ENCODE data around the gene ZNF148.

Gene ZNF148

DNA sequence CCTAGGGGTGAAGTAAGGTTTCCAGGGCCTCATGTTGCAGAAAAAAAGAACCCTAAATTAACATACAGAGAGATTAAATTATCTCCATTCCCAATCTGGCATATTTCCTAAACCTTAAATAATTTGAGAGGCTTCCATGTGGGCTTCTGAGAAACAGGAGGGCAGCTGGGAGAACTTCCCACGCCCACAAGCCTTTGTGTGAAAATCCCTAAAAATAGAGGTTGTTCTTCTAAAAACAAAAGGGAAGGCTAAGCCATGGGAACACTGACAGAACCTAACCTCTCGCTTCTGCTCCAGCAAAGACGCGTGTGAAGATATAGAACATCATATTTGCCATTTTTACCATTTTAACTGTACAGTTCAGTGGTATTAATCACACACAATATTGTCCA, 161.8 kb downstream of the ZNF148 start:
- DNase-seq: no peak

DNA sequence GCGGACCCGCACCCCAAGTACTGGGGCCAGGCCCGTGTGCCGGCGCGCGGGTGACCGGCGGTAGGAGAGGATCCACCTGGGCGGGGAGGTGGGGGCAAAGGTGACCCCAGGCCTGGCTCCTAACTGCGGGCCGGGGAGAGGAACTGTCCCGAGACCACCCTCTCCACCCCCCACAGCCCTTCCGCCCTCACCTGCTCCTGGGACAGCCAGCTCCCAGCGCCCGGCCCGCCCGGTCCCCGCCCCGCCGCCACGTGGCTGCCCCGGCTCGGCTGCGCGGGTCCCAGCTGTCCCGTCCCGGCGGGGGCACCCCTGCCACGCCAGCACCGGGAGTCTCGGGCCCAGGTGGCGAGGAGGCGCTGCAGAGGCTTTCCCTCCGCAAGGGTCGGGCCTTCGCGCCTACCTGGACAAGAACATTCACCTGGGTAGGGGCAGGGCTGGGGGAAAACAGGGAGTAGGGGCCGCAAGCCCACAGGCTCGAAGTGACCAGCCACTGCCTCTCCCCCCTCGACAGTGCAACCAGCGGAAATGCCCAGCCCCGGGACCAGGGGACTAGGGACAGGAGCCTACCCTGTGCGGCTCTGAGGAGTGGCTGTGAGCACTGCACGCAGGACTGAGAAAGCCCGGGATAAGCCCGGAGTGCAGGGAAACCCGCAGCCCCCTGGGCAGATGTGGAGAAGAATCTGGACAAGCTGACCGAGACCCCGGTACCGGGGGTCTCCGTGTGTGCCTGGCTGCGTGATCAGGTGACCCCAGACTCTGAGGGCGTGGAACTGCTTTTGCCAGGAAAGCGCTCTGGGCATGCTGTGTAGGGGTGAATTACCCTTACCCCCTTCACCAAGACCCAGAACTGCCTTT, 162.4 kb downstream of the ZNF148 start, which contains the start of gene SLC12A8:
SLC12A8 (minus strand) TSS at position 240 of the 855 bp plus-strand sequence. CDS start 1,399 bp downstream, outside the sequence.
- no peak for DNase-seq

DNA sequence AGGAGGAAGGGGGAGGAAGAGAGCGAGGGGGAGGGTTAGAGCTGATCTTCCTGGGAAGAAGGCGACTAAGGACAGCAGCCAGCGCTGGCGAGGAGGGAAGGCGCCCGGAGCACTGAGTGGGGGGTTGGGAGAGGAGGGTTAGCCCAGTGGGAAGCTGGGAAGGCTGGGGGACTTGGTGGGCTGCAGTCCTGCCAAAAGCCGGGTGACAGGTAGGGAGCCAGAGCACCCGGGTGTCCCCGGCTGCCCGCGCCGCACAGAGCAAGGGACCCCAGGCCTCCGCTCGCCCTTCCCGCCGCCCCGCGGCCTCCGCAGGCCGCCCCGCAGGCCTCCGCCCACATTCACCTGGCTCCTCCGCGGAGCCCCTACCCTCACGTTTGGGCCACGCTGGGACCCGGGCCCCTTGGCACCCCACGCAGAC, 163.0 kb downstream of the ZNF148 start:
- DNase-seq: no peak

DNA sequence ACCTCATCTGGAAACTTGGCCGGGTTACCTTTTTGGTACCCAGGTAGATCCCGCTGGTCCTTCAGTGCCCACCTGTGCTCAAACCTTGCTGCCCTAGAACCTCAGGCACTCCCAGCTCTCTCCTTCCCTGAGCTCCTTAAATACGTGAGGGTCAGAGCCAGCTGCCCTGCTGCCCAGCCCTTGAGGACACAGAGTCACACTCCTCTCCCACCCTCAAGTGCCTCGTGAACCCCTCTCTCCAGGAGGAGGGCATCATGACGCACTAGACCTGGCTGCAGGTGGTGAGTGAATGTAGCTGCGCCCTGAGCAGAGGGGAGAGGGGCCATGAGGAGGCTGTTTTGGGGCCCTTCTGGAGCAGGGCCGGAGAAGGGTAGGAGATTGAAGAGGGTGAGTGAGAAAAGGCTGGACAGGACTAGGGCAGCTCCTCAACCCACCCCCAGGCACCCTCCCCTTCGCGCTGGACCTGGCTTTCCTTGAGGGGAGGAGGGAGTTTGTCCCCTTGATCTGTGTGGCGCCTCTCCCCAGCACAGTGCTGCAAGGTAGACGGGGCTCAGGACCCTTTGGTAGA, 163.5 kb downstream of the ZNF148 start:
- DNase-seq: no peak

DNA sequence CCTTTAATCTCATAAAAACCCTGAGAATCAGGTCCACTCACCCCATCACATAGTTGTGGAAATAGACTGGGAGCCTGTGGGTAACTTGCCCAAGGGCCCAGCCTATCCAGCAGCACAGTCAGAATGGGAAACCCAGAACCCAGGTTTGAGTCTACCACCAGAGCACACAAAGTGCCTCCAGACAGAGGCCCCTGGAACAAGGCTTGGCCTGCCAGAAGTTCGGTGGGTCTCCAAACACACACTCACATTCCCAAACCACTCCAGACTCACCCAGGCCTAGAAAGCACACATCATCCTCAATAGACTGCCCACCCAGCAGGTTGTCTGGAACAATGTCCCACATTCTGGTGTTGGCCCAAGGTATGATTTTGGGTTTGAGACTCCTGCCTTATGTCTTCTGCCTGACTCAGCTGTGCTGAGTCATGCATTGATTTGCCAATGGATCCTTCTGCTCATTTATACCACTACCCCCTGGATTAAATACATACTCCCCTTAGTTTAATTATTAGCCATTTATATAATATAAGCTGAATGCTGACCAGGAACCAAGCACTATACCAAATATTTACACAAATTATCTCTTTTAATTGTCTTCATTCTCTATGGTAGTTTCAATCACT, 167.1 kb downstream of the ZNF148 start:
- no peak for DNase-seq

DNA sequence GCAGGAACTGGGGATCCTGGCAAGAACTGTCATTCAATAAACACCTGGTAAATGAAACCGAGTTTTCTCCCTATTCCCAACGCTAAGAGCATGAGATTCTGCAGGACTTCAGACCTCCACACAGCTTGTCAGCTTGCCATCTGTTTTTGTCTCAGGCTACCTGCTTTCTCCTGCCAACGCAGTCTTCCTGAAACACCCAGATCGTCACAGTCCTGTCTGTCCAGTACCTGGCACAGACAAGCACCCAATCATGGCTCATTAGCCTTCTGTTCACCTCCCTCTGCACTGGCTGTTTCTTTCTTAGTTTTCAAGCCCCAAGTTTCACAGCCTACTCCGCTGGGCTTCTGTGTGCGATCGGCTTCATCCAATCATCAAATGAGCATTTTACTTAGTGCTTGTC, 167.6 kb downstream of the ZNF148 start:
- no peak for DNase-seq

DNA sequence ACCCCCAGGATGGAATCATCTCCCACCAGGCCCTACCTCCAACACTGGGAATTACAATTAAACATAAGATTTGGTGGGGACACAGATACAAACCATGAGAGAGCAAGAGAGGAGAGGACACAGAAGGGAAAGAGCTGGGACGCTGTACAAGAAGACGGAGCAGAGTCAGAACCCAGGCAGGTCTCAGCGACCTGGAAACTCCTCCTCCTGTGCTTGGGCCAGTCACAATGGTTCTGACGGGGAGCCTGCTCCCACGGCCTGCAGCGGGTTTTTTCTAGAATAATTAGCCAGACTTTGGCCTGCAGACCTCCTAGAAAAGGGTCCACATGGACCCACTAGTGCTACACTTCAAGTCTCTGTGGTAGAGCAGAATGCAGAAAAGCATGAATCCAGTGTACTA, 168.2 kb downstream of the ZNF148 start:
- no peak for DNase-seq

DNA sequence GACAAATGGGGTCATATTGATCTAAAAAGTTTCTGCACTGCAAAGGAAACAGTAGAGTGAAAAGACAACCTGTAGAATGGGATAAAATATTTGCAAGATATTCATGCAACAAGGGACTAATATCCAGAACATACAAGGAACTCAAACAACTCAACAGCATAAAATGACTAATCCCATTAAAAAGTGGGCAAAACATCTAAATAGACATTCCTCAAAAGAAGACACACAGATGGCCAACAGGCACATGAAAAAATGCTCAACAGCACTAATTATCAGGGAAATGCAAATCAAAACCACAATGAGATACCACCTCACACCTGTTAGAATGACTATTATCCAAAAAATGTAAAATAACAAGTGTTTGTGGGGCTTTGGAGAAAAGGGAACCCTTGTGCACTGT, 171.4 kb downstream of the ZNF148 start:
- DNase-seq: no peak

DNA sequence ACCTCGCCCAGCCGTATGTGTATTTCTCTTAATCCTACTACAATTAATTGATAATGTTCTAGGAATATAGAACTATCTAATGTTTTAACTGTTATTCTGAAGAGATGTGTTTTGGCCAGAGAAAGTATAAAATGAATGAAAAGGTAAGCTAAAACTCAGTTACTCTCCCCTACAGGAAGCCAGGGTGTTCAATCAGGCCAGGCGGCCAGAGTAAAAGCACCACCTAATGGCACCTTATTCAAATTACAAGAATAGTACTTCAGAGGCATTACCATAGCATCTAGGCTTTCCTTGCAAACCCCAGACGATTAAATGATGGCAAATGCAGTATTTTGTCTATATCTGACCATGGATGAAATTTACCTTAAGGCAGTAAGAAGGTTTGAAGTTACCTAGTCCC, 172.9 kb downstream of the ZNF148 start:
- DNase-seq: no peak

DNA sequence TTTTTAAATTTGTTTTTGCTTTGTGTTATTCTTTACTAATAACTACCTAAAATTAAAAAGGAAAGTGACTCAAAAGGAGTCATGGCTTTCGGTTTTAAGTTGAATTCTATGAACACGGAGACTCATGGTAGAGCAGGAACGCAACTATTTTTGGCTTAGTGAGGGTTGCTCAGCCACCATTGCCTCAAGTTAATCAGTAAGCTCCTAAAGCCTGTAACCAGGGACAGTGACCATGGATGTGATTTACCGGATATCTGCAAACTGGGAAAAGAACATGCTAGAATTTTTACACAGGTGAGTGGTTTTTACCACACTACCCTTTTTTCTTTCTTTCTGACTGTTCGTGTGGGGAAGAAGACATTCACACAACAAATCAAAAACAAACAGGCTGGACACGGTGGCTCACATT, 174.4 kb downstream of the ZNF148 start:
- no peak for DNase-seq

DNA sequence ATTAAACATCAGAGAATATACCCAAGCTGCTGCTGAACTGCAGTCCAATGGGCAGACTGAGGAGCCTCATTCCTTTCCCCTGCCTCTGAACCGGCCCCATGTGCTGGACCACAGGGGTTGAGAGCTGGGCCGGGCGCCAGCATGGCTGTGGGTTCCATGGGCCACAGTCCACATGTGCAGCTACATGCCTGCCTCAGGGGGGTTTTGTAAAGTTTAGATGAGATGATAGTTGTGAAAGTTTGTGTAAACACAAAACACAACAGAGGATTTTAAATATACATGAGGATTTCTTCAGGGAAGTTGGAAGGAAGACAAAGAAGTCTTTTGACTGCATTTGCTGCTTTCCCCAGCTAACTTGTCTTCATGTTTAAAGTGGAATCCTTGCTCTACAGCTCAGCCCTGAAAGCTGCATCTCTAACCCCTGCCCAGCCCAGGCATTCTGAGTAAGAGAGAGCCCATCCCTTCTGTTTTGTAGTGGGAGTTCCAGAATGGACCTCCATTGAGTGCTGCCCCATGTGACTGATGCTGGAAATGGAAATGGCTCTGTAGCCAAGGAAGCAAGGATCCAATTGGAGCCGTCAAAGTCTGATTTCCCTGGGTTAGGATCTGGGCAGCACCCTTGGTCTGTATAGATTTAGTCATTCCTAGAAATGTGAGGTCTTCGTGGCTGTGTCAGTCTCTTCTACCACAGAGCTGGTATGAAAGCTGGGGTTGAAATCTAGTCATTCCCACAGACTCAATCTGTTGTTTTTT, 180.1 kb downstream of the ZNF148 start:
- DNase-seq: no peak

DNA sequence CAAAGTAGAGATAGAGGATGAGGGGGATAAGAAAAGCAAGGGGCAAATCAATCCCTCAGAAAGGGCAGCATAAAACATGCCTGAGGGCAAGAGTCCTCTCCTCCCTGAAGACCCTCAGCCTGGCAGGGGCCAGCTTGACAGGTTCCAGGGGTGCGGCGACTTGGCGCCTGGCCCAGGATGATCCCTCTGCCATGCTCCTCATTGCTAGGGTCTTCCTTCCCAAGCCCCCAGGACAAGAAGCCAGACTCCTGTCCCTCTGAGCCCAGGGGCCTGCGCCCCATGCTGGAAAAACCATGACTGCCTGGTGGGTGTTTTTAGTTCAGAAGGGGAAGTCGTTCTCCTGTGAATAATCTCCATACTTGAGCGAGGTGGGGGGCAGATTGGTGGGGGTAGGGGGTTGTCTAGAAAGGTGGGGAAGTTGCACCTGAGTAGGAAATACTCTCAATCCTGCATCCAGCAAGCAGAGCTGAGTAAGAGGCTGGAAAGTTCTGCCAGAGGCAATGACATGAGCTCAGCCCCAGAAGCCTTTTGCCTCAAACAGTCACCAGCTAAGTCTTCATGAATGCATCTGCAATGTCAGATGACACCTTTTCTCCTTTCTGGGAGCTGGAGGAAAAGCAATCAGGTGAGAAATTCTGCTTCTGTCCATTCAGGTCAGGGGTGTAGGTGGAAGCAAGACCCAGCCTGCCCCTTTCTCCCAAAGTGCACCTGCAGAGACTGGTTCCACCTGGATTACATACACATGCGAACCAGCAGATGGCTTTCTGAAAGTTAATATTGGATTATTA, 180.9 kb downstream of the ZNF148 start:
- DNase-seq: no peak

DNA sequence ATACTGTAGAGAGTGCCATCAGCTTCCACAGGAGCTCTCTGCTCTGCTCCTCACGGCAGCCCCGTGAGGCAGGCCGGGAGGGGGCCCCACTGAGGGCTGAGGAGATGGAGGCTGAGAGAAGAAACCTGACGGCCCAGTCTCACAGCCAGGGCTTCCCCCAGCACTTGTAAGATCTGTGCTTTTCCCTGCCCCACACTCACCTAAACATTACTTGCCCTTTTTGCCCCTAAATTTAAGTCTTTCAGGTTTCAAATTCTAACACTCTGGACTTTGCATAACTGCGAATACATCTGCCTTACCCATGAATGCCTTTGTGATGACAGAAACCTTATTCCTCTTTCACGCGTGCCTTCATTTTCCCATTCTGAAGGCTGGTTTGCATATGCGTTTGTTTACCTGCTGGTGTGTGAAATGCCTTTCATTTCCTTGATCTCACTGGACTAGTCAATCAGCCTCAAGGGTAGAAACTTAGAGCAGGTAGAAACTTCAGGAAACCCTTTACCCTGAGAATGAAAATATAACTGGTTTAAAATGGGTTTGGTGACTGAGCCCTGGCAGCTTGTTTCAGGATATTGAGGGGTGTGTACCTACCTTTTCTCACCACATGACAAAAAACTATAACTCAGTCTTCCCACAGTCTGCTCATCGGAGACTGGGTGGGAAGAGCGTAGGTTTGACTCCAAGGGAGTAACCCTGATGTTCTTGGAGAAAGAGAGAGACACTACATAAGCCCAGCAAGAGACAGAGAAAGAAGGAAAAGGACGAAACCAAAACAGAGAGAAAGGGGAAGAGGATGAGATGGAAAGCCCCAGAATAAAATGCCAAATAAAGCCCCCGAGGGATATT, 182.7 kb downstream of the ZNF148 start:
- DNase-seq: no peak

DNA sequence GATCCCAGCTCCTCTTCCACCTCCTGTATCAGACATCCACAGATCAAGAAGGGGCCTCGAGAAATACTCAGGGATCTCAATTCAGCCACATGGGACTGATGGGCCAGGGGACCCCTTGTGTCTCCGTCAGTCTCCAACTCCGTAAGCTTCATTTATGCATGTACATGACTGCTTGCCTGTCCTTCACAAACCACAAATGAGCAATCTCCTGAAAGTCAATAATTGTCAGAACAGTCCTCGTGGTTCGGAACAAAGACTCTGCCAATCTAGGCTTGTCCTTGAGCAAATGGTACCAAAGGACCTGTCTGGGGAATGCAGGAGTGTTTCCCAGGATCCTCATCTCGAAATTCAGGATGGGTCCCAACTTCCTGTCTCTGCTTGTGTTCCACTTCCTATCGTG, 183.4 kb downstream of the ZNF148 start:
- DNase-seq: no peak

DNA sequence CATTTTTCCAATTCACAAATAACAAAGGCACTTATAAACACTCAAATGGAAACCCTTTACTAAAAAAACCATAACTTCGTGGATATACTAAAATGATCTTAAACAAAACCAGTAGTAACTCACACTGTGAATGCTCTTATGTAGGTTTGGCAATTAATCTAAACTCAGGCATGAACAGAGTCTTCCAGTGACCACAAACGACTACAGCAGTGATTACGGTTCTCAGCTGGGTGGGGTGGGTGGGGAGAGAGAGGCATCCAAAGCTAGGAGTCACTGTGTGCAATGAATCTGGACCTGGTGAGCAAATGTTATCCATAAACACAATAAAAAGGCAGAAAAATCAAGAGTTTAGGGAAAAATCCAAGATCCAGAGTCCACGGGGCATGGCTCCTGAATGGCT, 183.9 kb downstream of the ZNF148 start:
- DNase-seq: no peak

DNA sequence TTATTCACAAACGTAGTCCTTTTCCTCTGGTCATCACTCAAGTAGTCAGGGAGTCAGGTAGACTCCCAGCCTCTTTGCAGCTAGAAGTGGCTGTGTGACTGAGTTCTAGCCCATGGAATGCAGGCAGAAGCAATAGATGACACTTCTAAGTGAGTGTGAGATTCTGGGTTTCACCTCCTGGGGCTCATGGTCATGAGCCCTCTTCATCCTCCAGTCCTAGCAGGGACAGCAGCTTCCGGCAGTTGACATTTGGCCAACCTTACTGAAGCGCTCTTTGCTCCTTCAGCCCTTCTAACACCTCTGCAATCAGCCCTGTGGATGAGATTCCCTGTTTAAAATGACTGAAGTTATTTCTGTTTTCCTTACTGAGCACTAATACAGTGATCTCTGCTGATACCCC, 184.3 kb downstream of the ZNF148 start:
- no peak for DNase-seq

DNA sequence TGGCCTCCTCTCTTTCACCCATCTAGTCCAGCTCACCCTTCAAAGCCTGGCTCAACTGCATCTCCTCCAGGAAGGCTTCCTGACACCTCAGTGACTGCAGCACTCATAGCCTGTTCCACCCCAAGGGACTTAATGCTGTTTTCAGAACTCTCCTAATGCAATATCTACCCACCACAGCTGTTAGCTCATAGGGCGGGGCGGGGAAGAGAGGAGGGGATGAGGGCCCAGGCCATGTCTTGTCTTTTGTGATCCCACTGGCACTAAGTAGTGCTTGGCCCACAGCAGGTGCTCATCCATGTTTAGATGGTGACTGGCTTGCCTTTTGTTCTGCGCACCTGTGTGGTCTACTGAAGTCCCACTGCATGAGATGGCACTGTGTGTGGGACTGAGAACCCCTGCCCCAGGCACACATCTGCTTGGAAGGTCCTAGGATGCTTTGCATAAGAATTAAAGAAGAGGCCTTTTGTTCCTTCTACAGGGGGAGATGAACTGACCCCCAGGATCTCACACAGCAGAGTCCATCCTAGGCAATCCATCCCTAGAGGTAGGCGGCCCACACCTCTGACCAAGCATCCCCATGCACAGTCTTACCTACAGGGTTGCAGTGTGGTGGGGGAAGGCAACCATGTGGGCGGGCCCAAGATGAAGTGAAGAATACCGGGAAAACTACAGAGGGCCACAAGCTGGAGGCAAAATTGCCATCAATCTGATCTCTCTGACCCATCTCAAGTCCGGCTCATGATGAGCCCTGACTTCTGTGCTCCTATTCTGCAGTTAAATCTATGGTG, 185.6 kb downstream of the ZNF148 start:
- DNase-seq: no peak

DNA sequence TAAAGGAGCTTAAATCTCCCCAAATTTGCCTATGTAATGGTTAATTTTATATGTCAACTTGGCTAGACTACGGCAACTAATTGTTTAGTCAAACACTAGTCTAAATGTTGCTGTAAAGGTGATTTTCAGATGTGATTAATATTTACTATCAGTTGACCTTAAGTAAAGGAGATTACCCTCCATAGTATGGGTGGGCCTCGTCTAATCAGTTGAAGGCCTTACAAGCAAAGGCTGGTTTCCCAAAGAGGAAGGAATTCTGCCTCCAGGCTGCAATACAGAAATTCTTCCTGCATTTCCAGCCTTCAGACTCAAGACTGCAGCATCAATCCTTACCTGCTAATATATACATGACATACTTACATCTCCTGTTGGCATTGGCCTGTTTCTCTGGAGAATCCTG, 186.2 kb downstream of the ZNF148 start:
- DNase-seq: no peak

DNA sequence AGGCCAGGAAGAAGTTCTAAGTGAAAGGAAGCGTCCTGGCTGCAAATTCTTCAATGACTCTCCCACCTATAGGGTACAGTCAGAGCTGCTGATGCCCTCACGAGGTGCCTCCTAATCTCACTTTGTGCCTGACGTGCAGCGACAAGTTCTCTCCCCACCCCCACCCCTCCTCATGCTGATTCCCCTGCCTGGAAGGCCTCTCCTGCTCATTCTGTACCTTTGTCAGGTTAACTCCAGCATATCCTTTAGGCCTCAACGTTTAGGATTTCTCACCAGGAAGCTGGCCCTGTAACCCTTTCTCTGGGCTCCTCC, 187.6 kb downstream of the ZNF148 start:
- DNase-seq: no peak

DNA sequence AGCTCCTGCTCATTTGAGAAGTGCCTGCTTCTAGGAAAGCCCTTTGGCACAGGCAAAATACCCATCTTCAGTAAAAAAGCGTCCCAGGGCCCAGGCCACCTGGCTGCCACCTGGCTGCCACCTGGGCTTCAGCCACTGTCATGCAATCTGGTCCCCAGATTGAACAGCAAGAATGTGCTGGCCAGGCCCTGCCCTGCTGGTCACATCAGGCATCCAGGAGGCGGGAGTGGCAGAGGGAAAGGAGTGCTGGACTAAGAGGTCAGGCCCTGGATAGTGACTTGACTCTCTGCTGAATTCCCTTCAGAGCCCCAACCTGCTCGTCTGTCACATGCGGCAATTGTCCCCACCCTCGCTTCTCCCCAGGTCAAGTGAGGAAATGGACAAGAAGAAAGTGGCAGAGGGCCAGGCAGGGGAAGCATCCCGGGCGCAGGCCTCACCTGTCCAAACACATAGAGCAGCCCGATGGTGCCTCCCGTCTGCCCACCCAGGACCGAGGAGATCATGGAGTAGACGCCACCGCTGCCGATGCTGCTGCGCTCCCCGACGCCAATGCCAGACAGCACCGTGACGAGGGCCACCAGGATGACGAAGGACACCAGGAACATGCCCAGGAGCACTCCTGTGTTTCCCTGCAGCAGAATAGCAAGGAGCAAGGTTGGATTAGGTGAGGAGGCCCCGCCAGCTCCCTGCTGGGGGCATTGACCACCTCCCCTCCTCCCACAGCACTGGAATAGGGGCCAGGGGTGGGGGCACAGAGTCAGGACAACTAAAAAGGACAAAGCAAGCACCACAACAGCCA, 188.1 kb downstream of the ZNF148 start:
- no peak for DNase-seq
